ENCODE results near the gene SBF2.
"Not testable (repeated sequence)": the region's sequence is repeated elsewhere in the genome, so short reads cannot be mapped to it uniquely, and the experiment has no call there.

Gene SBF2

GRCh38 chr11:10005955-10006525 is 288.0 kb downstream of the SBF2 start:
- no peak for DNase-seq (ENCODE audit: low read depth)

GRCh38 chr11:10004526-10005113 is 289.4 kb downstream of the SBF2 start:
- DNase-seq (ENCODE audit: low read depth) = no peak

GRCh38 chr11:10002221-10002620 is 291.8 kb downstream of the SBF2 start:
- DNase-seq (ENCODE audit: low read depth) = no peak

- DNase-seq (ENCODE audit: low read depth) = no peak
Observed at GRCh38 chr11:9992306-9992705, 301.7 kb downstream of the SBF2 start.

- DNase-seq (ENCODE audit: low read depth) = no peak
Observed at GRCh38 chr11:9990221-9990973, 303.6 kb downstream of the SBF2 start.

- DNase-seq (ENCODE audit: low read depth) = not testable (repeated sequence)
Observed at GRCh38 chr11:9987303-9987702, 306.7 kb downstream of the SBF2 start.

- no peak for DNase-seq (ENCODE audit: low read depth)
Observed at GRCh38 chr11:9982796-9983579, 311.0 kb downstream of the SBF2 start.

GRCh38 chr11:9982127-9982795 is 311.8 kb downstream of the SBF2 start:
- no peak for DNase-seq (ENCODE audit: low read depth)

GRCh38 chr11:9980931-9981330 is 313.1 kb downstream of the SBF2 start:
- no peak for DNase-seq (ENCODE audit: low read depth)

- DNase-seq (ENCODE audit: low read depth) = no peak
Observed at GRCh38 chr11:9977554-9977953, 316.5 kb downstream of the SBF2 start.

- DNase-seq (ENCODE audit: low read depth) = no peak
Observed at GRCh38 chr11:9974375-9974774, 319.6 kb downstream of the SBF2 start.

GRCh38 chr11:9973921-9974320 is 320.1 kb downstream of the SBF2 start:
- no peak for DNase-seq (ENCODE audit: low read depth)

GRCh38 chr11:9972989-9973388 is 321.0 kb downstream of the SBF2 start:
- DNase-seq (ENCODE audit: low read depth) = peak; percentile 46

GRCh38 chr11:9971894-9972293 is 322.1 kb downstream of the SBF2 start:
- DNase-seq (ENCODE audit: low read depth) = no peak

- no peak for DNase-seq (ENCODE audit: low read depth)
Observed at GRCh38 chr11:9969068-9969467, 325.0 kb downstream of the SBF2 start.

GRCh38 chr11:9962722-9963121 is 331.3 kb downstream of the SBF2 start:
- DNase-seq (ENCODE audit: low read depth) = no peak

GRCh38 chr11:9957072-9957471 is 336.9 kb downstream of the SBF2 start:
- DNase-seq (ENCODE audit: low read depth) = no peak

GRCh38 chr11:9956483-9956882 is 337.5 kb downstream of the SBF2 start:
- no peak for DNase-seq (ENCODE audit: low read depth)

GRCh38 chr11:9955391-9955790 is 338.6 kb downstream of the SBF2 start:
- DNase-seq (ENCODE audit: low read depth) = no peak

- DNase-seq (ENCODE audit: low read depth) = no peak
Observed at GRCh38 chr11:9953994-9954626, 339.9 kb downstream of the SBF2 start.

GRCh38 chr11:9952511-9953196 is 341.4 kb downstream of the SBF2 start:
- no peak for DNase-seq (ENCODE audit: low read depth)

Data from HS-5 (cell line).